Esophagus muscularis mucosa (tissue), 4 donors: ENCODE data around the gene FAM210B. TPM values are rescaled to one million over a fixed set of nuclear protein-coding genes. Genes with fewer than 3 reads are reported as not detected.

ENCODE experiments used
- DNase-seq: peaks from one replicate; pipeline ENCODE4 v3.0.0-alpha.2; 2017; ENCODE audit errors: extremely low spot score
- H3K27ac ChIP-seq, 4 donors: fragments of 200-600 bp; sonication (generic); replicated peaks in 1 of 4; 1 replicate in 3 of 4; 2 replicates in 1 of 4; pipeline ENCODE4 v1.5.1; 2016 to 2019; ENCODE audit warnings: mild to moderate bottlenecking in 1 of 4
- H3K27me3 ChIP-seq, 4 donors: fragments of 200-600 bp; sonication (generic); one replicate each; pipeline versions ENCODE4 v1.5.1 to v1.6.0; 2016 to 2019
- H3K36me3 ChIP-seq, 4 donors: fragments of 200-600 bp; sonication (generic); one replicate each; pipeline ENCODE4 v1.5.1; 2016 to 2019
- H3K4me1 ChIP-seq, 4 donors: fragments of 200-600 bp; sonication (generic); one replicate each; pipeline ENCODE4 v1.5.1; 2016 to 2019
- H3K4me3 ChIP-seq, 4 donors: fragments of 200-600 bp; sonication (generic); 1 replicate in 2 of 4; 2 replicates in 2 of 4; pipeline ENCODE4 v1.5.1; 2016 to 2019; ENCODE audit warnings: mild to moderate bottlenecking in 4 of 4, moderate library complexity in 1 of 4
- H3K9me3 ChIP-seq, 4 donors: fragments of 200-600 bp; sonication (generic); 1 replicate in 3 of 4; 2 replicates in 1 of 4; pipeline ENCODE4 v1.5.1; 2016 to 2019
- EP300 ChIP-seq: sonication (generic); formaldehyde crosslinking; IDR thresholded peaks from one replicate; pipeline ENCODE4 v1.6.1; 2017; ENCODE audit warnings: antibody characterized with exemption
- POLR2A ChIP-seq: fragments of 450-650 bp; IDR thresholded peaks from one replicate; pipeline ENCODE4 v1.6.1; 2017; ENCODE audit warnings: antibody characterized with exemption, moderate library complexity, mild to moderate bottlenecking, low read depth
- POLR2AphosphoS5 ChIP-seq, 2 donors: sonication (generic); formaldehyde crosslinking; IDR thresholded peaks; one replicate each; pipeline ENCODE4 v1.6.1; 2017; ENCODE audit warnings: antibody characterized with exemption in 2 of 2
- WGBS: methylation state at CpG from one replicate; pipeline ENCODE4 v1.1.5; 2018; 5-methylcytosine and 5-hydroxymethylcytosine counted together
- intact Hi-C: fragments of 100-400 bp; cut with DNase I; formaldehyde crosslinking; loops from one replicate; pipeline ENCODE4 v1.15.1; 2023
- total RNA-seq, 4 donors: library from RNA; depleted of rRNA; stranded (reverse); fragments of >200 nt; gene quantifications; one replicate each; pipeline versions ENCODE4 v1.1.0 to v1.2.1, GENCODE V29; 2016
- TF ChIP-seq, protein P1 (sequence below), 3 experiments: fragments of 200-600 bp in 2 of 3; fragments of 450-650 bp in 1 of 3; sonication (generic) in 2 of 3; IDR thresholded peaks; one replicate each; pipeline ENCODE4 v1.5.1; 2017 to 2019; ENCODE audit warnings: antibody characterized with exemption in 3 of 3, mild to moderate bottlenecking in 2 of 3, moderate library complexity in 1 of 3

FAM210B gene
- total RNA-seq, 4 donors from 2014 or later: 48.2 to 75.0 (median 54.5) TPM

- Histone ChIP-seq H3K27ac (no peak overlapping the region), H3K9me3 (no peaks in the 10 kb centered on the region), H3K27me3 (peaks cover 0 to 52% (median 7%) of the 10 kb centered on the region in 4 donors), H3K36me3 (no peaks in the 10 kb centered on the region), H3K4me3 (no peak overlapping the region), H3K4me1 (peaks cover 3 to 8% (median 6%) of the 10 kb centered on the region in 4 donors)
- intact Hi-C loops: no loop called here
- no peak for TF ChIP-seq EP300
- TF ChIP-seq, protein P1, sequence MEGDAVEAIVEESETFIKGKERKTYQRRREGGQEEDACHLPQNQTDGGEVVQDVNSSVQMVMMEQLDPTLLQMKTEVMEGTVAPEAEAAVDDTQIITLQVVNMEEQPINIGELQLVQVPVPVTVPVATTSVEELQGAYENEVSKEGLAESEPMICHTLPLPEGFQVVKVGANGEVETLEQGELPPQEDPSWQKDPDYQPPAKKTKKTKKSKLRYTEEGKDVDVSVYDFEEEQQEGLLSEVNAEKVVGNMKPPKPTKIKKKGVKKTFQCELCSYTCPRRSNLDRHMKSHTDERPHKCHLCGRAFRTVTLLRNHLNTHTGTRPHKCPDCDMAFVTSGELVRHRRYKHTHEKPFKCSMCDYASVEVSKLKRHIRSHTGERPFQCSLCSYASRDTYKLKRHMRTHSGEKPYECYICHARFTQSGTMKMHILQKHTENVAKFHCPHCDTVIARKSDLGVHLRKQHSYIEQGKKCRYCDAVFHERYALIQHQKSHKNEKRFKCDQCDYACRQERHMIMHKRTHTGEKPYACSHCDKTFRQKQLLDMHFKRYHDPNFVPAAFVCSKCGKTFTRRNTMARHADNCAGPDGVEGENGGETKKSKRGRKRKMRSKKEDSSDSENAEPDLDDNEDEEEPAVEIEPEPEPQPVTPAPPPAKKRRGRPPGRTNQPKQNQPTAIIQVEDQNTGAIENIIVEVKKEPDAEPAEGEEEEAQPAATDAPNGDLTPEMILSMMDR (IDR thresholded peaks at IDR 0.05): no peak
- no peak for TF ChIP-seq POLR2AphosphoS5 (IDR thresholded peaks at IDR 0.05)
- no peak for TF ChIP-seq POLR2A
- 81% methylated on average over 3 of the region's 3 CpGs for WGBS
- no peak for DNase-seq
These were observed 16.0 kb upstream of the FAM210B start for GRCh38 chr20:56342783-56343182.

GRCh38 chr20:56343861-56344381 lies 14.9 kb upstream of the FAM210B start:
- TF ChIP-seq EP300 (no peak), POLR2A (no peak), POLR2AphosphoS5 (IDR thresholded peaks at IDR 0.05) (no peak)
- TF ChIP-seq, protein P1 (IDR thresholded peaks at IDR 0.05): peak; percentile 37 to 59 (median 37)
- WGBS: 2% methylated on average over 28 of the region's 41 CpGs
- intact Hi-C loops: no loop called here
- Histone ChIP-seq H3K9me3 (no peaks in the 10 kb centered on the region), H3K27ac (no peak overlapping the region), H3K4me1 (peaks cover 3 to 8% (median 6%) of the 10 kb centered on the region in 4 donors), H3K27me3 (peaks cover 0 to 54% (median 7%) of the 10 kb centered on the region in 4 donors), H3K36me3 (no peaks in the 10 kb centered on the region), H3K4me3 (peak overlapping the region in 1 of 4 donors; percentile 4)
- no peak for DNase-seq

DNA sequence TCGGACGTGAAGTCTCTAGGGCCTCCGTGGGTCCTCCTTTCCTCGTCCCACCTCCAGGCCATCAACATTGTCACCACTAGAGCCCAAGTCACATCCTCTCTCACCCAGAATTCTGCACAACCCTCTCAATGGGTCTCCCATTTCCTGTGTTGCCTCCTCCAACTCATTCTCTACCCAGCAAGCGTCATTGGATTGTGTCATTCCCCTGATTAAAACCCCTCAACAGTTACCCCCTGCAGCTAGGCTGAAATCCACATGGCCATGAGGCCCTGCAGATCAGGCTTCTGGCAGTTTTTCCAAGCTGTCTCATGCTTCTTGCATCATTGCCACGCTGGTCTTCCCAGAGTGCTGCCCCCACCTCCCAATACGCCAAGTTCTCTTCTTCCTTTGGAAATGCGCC lies 12.9 kb upstream of the FAM210B start:
- H3K27me3 ChIP-seq: peaks cover 0 to 64% (median 7%) of the 10 kb centered on the region in 4 donors

GRCh38 chr20:56347628-56348304 lies 11.0 kb upstream of the FAM210B start:
- no peak for DNase-seq
- TF ChIP-seq, protein P1 (IDR thresholded peaks at IDR 0.05): no peak
- TF ChIP-seq POLR2AphosphoS5 (IDR thresholded peaks at IDR 0.05): no peak
- no peak for TF ChIP-seq EP300
- TF ChIP-seq POLR2A: no peak
- no peaks in the 10 kb centered on the region for H3K36me3 ChIP-seq
- 52% methylated on average over 13 of the region's 13 CpGs for whole genome bisulfite sequencing
- intact Hi-C loops: no loop called here
- no peak overlapping the region for H3K4me3 ChIP-seq
- H3K27me3 ChIP-seq: peaks cover 0 to 58% (median 7%) of the 10 kb centered on the region in 4 donors
- H3K27ac ChIP-seq: no peak overlapping the region
- H3K4me1 ChIP-seq: peaks cover 3 to 8% (median 6%) of the 10 kb centered on the region in 4 donors
- H3K9me3 ChIP-seq: no peaks in the 10 kb centered on the region

More for the DNA sequence above, 12.9 kb upstream of the FAM210B start:
- no peak for DNase-seq
- Histone ChIP-seq H3K4me1 (peaks cover 3 to 8% (median 6%) of the 10 kb centered on the region in 4 donors), H3K4me3 (no peak overlapping the region), H3K27ac (no peak overlapping the region), H3K36me3 (no peaks in the 10 kb centered on the region), H3K9me3 (no peaks in the 10 kb centered on the region)
- WGBS: 86% methylated on average over 8 of the region's 8 CpGs
- TF ChIP-seq EP300 (no peak), POLR2AphosphoS5 (IDR thresholded peaks at IDR 0.05) (no peak), POLR2A (no peak)
- TF ChIP-seq, protein P1 (IDR thresholded peaks at IDR 0.05): no peak
- intact Hi-C loops: no loop called here
